ENCODE measurements around the gene MTHFD1L.

MTHFD1L gene

DNA sequence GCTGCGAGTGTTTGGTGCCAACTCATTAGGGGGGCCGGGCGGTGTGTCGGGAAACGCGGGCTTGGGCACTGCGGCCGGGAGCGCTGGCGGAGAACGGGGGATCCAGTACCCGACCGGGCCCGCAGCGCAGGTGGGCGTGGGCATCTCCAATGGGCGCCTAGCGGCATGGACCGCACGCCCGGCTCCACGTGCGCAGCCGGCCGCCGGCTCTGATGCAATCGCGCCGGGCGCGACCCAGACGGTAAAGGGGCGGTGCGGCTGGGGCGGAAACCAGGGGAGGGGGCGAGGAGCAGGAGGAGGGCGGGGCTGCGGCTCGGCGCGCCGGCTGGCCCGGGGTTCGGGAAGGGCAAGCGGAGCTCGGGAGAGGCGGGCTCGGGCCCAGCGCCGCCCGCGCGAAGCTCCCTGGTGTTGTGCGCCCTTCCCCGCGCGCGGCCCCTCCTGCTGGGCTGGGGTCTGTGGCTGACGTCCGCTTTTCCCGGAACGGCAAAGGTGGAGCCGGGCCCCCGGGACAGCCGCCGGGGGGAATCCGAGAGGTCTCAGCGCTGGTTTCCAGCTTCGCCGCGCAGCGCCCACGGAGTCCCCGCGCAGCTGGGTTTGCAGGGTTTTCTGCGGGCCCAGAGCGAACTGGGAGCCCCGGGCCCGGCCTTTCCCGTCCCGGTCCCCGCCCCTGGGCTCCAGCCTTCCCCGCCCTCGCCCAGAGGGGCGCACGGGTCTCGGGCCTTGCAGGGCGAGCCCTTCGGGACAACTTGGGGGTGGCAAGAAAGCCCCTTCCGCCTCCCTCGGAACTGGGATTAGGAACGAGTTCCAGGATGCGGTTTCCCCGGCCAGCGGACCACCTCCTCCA lies 867 bp downstream of the MTHFD1L start:
- DNase-seq (ENCODE audit: low spot score) = peak; percentile 95

DNA sequence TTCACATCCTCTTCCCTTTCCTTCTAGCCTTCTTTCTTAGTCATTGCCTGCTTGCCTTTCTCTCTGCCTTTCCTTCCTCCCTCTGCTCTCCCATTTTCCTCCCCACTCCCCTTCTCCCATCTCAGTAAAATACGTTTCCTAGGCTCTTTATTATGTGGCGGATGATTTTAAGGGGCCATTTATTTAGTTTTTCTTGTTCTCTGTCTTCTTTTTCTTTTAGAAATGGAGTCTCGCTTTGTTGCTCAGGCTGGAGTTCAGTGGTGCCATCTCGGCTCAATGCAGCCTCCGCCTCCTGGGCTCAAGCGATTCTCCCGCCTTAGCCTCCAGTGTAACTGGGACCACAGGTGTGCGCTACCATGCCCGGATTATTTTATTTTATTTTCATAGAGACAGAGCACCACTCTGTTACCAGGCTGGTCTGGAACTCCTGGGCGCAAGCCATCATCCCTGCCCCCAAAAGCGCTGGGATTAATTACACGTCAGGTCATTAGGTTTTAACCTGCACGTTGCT lies 1.5 kb downstream of the MTHFD1L start:
- no peak for DNase-seq (ENCODE audit: low spot score)

- DNase-seq (ENCODE audit: low spot score) = no peak
These were observed 3.3 kb downstream of the MTHFD1L start for GRCh38 chr6:150868759-150869158.

DNA sequence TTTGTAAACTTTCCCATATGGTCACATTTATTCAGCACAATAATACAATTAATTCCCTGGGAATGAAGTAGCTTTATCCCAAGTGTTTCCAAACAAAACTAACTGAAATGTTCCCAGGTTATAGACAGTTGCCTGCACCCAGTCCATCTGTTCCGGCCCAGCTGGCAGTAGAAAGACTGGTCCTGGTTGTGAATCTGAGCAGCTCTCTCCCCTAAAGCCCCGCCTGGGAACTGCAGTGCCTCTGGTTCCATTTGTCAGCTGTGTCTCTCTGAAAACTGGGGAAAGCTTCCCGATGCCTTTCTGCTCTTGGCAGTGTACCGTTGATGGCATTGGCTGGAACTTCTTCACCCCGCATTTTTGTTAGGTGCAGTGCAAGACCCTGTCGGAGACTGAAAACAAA lies 8.7 kb downstream of the MTHFD1L start:
- DNase-seq (ENCODE audit: low spot score) = peak; percentile 55

GRCh38 chr6:150875841-150876240 lies 10.3 kb downstream of the MTHFD1L start:
- DNase-seq (ENCODE audit: low spot score) = no peak

DNA sequence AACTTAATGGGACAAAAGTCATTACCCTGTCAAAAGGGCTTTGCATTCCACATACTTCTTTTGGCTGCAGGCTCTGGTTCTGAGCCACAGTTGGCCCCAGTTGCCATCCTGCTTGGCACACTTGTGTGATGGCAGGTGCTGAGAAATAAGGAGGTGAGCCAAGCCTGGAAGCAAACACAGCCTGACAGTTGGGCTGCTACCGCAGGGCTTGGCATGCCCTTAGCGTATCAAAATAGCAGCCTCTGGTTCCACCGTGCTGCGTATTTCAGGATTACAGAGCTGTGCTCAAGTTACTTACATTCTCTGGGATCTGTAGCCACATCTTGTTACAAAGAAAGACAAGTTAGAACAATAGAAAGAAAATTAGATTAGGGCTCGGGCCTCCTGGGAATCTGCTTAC lies 11.1 kb downstream of the MTHFD1L start:
- DNase-seq (ENCODE audit: low spot score) = peak; percentile 50

DNA sequence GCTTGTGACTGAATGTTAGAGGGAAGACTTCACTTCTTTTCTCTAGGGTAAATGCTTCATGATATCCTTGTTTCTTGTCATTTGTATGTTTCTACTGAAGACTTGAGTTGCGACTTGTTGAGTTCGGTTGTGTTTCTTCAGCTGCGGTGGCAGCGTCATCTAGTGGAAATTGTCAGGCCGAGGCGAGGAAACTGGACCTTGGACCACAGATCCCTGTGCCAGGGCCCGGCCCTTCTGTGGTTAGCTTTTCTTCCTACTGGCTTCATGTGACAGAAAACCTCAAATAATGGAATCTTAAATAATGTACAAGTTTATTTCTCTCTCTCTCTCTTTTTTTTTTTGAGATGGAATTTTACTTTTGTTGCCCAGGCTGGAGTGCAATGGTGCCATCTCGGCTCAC lies 12.4 kb downstream of the MTHFD1L start:
- no peak for DNase-seq (ENCODE audit: low spot score)

DNA sequence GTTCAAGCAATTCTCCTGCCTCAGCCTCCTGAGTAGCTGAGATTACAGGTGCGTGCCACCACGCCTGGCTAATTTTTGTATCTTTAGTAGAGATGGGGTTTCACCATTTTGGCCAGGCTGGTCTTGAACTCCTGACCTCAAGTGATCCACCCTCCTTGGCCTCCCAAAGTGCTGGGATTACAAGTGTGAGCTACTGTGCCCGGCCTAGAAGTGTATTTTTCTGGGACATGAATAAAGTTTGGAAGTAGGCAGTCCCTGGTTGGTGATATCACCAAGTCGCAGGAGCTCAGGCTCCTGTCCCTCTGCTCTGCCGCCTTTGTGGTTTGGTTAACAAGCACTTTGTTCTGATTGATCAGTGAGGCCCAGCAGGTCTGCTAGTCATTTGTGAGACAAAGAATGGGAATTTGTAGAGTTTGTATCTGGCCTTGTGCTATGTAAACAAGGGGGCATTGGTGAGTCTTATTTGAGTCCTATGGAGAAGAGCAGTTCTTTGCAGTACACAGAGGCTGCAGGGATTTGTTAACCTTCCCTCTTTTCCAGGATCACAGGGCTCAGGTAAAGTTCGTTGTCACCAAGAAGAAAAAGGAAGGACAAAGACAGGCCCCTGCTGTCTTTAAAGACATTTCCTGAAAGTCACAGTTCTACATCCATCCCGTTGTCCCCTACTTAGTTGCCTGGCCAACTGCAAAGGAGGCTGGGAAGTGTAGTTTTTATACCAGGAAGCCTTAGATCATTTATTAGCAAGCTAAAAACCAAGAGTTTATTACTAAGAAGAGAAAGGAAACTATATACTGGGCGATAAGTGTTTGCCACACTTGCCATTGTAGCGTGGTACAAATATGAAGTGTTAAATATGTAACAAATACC lies 13.1 kb downstream of the MTHFD1L start:
- DNase-seq (ENCODE audit: low spot score) = no peak

DNA sequence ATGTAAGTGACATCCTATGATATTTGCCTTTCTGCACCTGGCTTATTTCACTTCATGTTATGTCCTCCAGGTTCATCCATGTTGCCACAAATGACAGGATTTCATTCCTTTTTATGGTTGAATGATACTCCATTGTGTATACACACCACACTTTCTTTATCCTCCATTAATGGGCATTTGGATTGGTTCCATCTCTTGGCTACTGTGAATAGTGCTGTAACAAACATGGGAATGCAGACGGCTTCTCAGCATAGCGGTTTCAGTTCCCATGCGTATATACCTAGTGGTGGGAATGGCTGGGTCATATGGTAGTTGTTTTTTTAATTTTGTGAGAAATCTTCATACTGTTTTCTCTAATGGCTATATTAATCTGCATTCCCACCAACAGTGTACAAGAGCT lies 14.8 kb downstream of the MTHFD1L start:
- no peak for DNase-seq (ENCODE audit: low spot score)

DNA sequence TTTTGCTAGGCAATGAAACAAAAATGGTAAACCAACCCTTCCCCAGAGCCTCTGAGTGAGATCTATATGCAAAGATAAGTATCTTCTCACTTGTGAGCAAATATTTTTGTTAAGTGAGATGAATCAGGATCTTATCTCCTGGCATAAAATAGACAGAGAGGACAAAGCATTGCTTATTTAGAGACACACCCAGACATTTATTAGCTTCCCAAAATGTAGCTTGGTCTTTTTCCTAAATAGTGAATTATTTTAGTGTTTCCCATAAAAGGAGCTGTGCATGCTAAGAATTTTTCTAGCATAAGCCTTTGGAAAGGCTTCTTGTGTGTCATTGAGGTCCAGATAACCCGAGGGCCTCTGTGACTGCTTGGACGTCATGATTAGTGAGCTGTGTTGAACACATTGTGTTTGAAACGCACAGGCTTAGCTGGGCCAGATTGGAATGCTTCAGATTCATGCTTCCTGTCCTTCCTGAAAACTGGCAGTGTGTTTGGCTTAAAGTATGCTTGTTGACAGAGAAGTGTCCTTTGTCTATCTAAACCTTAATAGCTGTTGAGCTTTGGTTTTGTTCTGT lies 16.5 kb downstream of the MTHFD1L start:
- DNase-seq (ENCODE audit: low spot score) = no peak

DNA sequence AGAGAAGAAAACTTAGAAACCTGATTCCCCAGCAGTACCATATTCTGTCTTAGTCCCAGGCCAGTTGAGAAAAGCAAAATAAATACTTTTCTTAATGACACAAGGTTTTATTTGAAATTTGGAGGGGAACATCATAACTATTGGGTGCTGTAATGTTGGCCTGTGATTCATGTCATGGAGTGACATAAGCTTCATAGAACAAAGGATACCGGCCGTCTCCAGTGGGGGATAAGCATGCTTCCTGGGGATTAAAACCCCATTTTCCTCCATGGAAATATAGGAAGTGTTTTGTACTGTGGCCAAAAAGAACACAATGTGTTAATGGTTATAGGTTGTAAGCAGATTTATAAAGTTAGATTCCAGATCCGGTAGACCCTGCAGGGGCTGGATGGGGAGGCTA lies 18.0 kb downstream of the MTHFD1L start:
- no peak for DNase-seq (ENCODE audit: low spot score)

DNA sequence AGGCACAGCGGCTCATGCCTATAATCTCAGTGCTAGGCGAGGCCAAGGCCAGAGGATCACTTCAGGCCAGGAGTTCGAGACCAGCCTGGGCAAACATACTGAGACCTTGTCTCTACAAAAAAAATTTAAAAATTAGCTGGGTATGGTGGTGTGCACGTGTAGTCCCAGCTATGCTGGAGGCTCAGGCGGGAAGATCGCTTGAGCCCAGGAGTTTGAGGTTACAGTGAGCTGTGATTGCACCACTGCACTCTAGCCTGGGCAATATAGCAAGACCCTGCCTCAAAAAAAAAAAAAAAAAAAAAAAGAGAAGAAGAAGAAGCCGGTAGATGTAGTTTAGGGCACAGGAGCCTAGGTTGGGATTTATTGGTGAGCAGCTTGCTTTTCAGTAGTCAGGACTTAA lies 20.7 kb downstream of the MTHFD1L start:
- DNase-seq (ENCODE audit: low spot score) = no peak

GRCh38 chr6:150887978-150888563 lies 22.6 kb downstream of the MTHFD1L start:
- DNase-seq (ENCODE audit: low spot score) = no peak

DNA sequence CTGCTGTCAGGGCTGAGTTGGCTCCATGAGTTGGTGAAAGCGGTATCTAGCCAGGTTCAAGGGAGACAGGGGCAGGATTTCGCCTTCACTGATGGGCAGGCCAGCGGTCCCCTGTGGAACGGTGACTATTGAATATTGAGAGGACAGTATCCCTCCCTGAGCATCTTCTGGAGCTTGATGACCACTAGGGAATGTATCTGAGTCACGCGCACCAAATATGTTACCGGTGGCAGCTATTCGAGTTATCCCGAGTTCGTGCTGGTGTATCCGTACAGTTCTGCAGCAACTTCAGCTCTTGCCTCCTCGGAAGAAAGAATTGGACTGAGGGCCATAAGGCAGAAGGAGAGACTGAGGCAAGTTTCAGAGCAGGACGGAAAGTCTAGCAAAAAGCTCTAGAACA lies 24.8 kb downstream of the MTHFD1L start:
- no peak for DNase-seq (ENCODE audit: low spot score)

DNA sequence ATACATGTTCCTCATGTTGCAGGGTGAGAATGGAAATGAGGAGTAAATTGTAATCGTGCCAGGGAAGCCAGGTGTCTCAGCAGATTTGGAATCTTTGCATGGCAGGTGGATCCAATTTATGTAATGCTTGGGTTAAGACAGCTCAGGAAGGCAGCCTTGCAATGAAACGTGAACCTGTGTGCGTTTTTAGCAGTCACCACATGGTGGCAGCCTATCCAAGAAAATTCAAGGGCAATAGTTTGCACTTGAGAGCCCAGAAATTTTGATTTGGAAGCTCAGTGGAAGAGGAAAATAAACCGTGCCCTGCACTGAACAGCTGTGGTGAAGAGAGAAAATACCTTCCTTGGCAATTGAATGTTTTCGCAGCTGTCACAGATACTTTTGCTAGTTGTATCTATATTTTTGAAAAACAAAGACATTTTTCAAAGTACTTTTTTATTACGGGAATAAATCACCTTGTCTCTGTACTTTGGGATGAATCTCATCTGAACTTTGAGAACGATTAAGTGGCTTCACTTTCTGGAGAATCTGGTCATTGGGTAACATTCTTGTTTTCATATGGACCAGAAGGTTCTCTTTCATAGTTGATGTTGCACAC lies 26.5 kb downstream of the MTHFD1L start:
- DNase-seq (ENCODE audit: low spot score) = peak; percentile 70

GRCh38 chr6:150894191-150894744 lies 28.8 kb downstream of the MTHFD1L start:
- no peak for DNase-seq (ENCODE audit: low spot score)

DNA sequence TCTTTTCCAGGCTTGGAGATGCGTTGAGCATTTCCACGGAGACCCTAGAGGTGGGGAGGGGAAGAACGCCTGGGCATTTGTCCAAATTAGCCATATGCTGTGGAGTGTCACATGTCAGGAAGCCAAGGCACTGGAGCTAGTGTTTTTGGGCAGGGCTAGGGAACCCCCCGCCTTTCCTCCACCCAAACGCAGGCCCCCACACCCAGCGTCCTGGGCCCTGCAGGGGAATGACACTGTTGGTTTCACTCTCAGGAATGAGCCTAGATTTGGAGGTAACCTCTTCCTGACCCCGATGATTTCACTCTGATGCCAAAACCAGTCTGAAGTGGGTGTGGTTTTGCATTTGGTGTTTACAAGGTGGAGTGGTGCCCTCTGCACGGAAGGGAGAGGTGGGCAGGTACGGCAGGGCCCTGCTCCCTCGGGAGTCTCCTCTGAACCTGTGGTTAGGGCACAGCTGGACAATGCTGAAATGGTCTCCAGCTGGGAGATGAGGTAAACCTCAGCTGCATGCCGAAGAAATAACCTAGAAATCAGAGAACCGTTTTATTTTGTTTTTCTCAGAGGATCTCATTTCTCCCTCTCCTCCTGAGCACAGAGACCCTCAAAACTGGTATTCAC lies 29.5 kb downstream of the MTHFD1L start:
- DNase-seq (ENCODE audit: low spot score) = peak; percentile 42

DNA sequence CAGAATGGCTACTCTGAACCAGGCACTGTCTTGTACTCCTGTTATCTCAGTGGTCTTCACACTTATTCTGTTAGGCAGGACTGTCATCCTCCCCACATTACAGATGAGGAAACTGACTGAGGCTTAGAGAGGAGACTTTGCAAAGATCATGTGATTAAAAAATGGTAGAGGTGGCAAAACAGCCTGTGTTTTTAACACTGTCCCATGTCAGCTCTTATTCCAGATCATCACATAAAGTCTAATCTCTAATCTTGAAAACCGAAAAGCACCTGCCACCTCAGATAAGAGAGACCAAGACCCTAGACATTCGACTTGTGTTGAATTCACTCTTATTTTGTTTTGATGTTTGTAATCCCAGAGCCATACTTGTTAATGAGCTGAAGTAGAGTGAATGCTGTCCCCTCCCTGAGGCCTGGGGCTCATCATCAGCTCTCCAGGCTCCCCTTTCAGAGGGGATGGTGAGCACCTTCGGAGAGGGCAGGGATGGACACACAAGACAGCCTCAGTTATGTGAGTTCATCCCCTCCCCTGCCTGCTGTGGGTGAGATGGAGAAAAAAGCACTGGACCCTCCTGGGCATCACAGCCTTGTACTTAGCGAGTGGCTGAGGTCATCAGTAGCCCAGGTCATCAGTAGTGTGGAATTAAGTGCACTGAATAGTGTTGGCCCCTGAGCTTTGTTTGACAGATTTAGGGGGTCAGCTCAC lies 30.6 kb downstream of the MTHFD1L start:
- no peak for DNase-seq (ENCODE audit: low spot score)

DNA sequence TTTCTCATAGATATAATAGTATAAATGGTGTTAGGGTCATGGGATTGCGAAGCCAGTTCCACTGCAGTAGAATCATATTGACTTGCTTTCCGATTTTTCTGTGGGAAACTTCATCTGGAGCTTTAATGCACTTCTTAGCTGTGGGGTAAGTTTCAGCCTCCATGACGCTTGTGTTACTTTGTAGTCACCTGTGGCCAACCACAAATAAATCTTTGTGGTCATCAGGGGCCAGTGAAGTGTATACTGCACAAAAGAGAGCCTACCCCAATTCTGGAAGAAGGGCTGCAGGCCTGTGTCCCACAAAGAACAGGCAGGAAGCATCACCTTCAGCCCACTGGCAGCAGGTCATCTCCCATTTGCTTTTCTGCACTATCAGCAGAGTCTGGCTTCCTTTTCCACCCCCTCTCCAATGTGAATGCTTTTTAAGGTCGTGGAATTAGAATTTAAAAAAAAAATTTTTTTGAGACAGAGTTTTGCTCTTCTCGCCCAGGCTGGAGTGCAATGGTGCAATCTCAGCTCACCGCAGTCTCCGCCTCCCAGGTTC lies 32.0 kb downstream of the MTHFD1L start:
- no peak for DNase-seq (ENCODE audit: low spot score)
